PC-3 (cell line): ENCODE results near the gene VPS13C. TPM values are rescaled to one million over a fixed set of nuclear protein-coding genes. Genes with fewer than 3 reads are reported as not detected.

ENCODE experiments used
- ATAC-seq: fragments of 200-7000 bp; cut with Tn5 transposase; 2 replicates; pipeline ENCODE4 v1.9.1; 2020; ENCODE audit warnings: mild to moderate bottlenecking, moderate library complexity
- BruUV-seq: library from RNA; stranded (reverse); fragments of 400-500 nt; replicated peaks from 2 replicates; lab custom pipeline; 2021; lab: Mats Ljungman, UMichigan
- CTCF ChIA-PET: fragments of 300-600 bp; sonication (Branson Sonifier 250); formaldehyde crosslinking; loops from one replicate; lab custom pipeline; 2022; ENCODE audit warnings: antibody characterized with exemption; lab: Charles Lee
- POLR2A ChIA-PET: fragments of 300-600 bp; sonication (Branson Sonifier 250); formaldehyde crosslinking; loops from one replicate; lab custom pipeline; 2022; ENCODE audit warnings: antibody characterized with exemption; ENCODE audit not compliant: unreplicated experiment; lab: Charles Lee
- DNase-seq: peaks from one replicate; pipeline ENCODE4 v3.0.0-alpha.2; 2015
- H2AFZ ChIP-seq: fragments of 300-600 bp; sonication (generic); 2 replicates; pipeline ENCODE4 v1.6.0; 2016; ENCODE audit warnings: antibody characterized with exemption, low read length
- H3F3A ChIP-seq: fragments of 300-600 bp; sonication (generic); one replicate; pipeline ENCODE4 v1.6.0; 2017; ENCODE audit warnings: antibody characterized with exemption, low read length, control low read depth, mild to moderate bottlenecking; ENCODE audit not compliant: unreplicated experiment
- H3K27ac ChIP-seq: fragments of 300-600 bp; sonication (generic); 2 replicates; pipeline ENCODE4 v1.5.1; 2016; ENCODE audit warnings: mild to moderate bottlenecking, low read length
- H3K27me3 ChIP-seq: fragments of 300-600 bp; sonication (generic); 2 replicates; pipeline ENCODE4 v1.6.1; 2016; ENCODE audit warnings: low read length, mixed read lengths
- H3K36me3 ChIP-seq: fragments of 300-600 bp; sonication (generic); 2 replicates; pipeline ENCODE4 v1.6.1; 2016; ENCODE audit warnings: low read depth, mixed run types, low read length, mixed read lengths
- H3K4me1 ChIP-seq: fragments of 300-600 bp; sonication (generic); 2 replicates; pipeline ENCODE4 v1.5.1; 2016; ENCODE audit warnings: low read length; ENCODE audit not compliant: insufficient read depth
- H3K4me2 ChIP-seq: fragments of 300-600 bp; sonication (generic); 2 replicates; pipeline ENCODE4 v1.6.0; 2016; ENCODE audit warnings: low read length
- H3K4me3 ChIP-seq: fragments of 300-600 bp; sonication (generic); 2 replicates; pipeline ENCODE4 v1.5.1; 2016; ENCODE audit warnings: mild to moderate bottlenecking, low read length, mixed read lengths
- H3K79me2 ChIP-seq: fragments of 300-600 bp; sonication (generic); 2 replicates; pipeline ENCODE4 v1.6.1; 2017; ENCODE audit warnings: low read length, mixed read lengths
- H3K9ac ChIP-seq: fragments of 300-600 bp; sonication (generic); 2 replicates; pipeline ENCODE4 v1.6.0; 2016; ENCODE audit warnings: mild to moderate bottlenecking, low read length
- H3K9me2 ChIP-seq: fragments of 300-600 bp; sonication (generic); replicated peaks from 2 replicates; pipeline ENCODE4 v1.6.1; 2016; ENCODE audit warnings: mixed run types, low read length, mixed read lengths
- H3K9me3 ChIP-seq: fragments of 300-600 bp; sonication (generic); 2 replicates; pipeline ENCODE4 v1.6.1; 2016; ENCODE audit warnings: low read length, mixed read lengths
- H4K20me1 ChIP-seq: fragments of 300-600 bp; sonication (generic); 2 replicates; pipeline ENCODE4 v1.6.1; 2016; ENCODE audit warnings: low read length, mixed read lengths
- EZH2 ChIP-seq: fragments of 300-600 bp; sonication (generic); IDR thresholded peaks from one replicate; pipeline ENCODE4 v1.6.1; 2017; ENCODE audit warnings: antibody characterized with exemption, mild to moderate bottlenecking, low read length; ENCODE audit not compliant: unreplicated experiment
- EZH2phosphoT487 ChIP-seq: fragments of 300-600 bp; sonication (generic); IDR thresholded peaks from 2 replicates; pipeline ENCODE4 v1.6.1; 2018; ENCODE audit warnings: mild to moderate bottlenecking, antibody characterized with exemption, low read length, borderline replicate concordance
- intact Hi-C: fragments of 100-400 bp; cut with micrococcal nuclease; formaldehyde crosslinking; loops from 2 replicates; pipeline ENCODE4 v1.9.0; 2023
- total RNA-seq: library from RNA; depleted of rRNA; stranded (reverse); fragments of >200 nt; gene quantifications from 2 replicates; pipeline ENCODE4 v1.2.3, GENCODE V29; 2014
- TF ChIP-seq, protein P1 (sequence below): fragments of 300-600 bp; sonication (generic); conservative IDR thresholded peaks from 2 replicates; pipeline ENCODE4 v1.5.1; 2017; ENCODE audit warnings: antibody characterized with exemption, low read depth, mild to moderate bottlenecking, low read length

VPS13C gene
- total RNA-seq, 1 experiment from 2014 or later = 11.4 TPM

DNA sequence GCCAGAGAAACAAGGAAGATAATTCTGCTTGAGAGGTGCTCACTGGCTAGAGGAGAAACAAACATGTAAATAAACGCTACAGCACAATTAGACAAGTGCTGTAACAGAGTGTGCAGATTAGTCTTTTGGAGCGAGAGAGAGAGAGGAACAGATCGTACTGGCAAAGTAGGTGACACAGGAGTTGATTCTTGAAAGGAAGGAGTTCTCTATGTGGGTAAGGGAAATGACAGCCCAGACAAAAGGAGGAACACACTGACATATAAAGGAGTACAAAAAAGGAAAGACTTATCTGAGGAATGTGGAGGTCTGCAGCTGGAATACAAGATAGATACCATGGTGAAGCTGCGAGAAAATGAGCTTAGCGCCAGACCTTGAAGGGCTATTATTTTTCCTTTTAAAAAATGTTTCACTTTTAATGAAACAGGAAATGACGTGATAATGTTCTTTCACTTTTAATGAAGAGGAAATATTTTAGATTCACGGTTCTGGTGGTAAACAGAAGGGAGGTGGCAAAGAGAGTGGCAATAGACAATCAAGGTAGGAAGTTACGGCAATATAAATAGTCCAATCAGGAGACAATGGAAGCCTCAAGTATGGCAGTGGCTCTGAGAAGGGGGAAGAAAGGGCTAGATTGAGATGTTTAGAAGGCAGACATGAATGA, 202.9 kb downstream of the VPS13C start:
- ChIA-PET POLR2A (no interaction called here), CTCF (interaction anchor here (0.6 kb wide), 1 partner anchor 29 kb away, joined by 3 read pairs; no protein-coding TSS in a partner anchor)
- Histone ChIP-seq H3K36me3 (no peaks in the 10 kb centered on the region), H3K9me3 (no peaks in the 10 kb centered on the region), H4K20me1 (no peaks in the 10 kb centered on the region), H3K27ac (no peak overlapping the region), H3K79me2 (no peaks in the 10 kb centered on the region), H3K9me2 (no peaks in the 10 kb centered on the region), H3K4me3 (no peak overlapping the region), H3F3A (no peaks in the 10 kb centered on the region), H2AFZ (no peak overlapping the region), H3K4me1 (no peaks in the 10 kb centered on the region), H3K27me3 (no peaks in the 10 kb centered on the region), H3K9ac (no peak overlapping the region), H3K4me2 (no peak overlapping the region)
- BruUV-seq = no TSS peak
- ATAC-seq = no peak
- intact Hi-C loops = no loop called here
- TF ChIP-seq EZH2 (no peak), EZH2phosphoT487 (no peak)
- TF ChIP-seq, protein P1, sequence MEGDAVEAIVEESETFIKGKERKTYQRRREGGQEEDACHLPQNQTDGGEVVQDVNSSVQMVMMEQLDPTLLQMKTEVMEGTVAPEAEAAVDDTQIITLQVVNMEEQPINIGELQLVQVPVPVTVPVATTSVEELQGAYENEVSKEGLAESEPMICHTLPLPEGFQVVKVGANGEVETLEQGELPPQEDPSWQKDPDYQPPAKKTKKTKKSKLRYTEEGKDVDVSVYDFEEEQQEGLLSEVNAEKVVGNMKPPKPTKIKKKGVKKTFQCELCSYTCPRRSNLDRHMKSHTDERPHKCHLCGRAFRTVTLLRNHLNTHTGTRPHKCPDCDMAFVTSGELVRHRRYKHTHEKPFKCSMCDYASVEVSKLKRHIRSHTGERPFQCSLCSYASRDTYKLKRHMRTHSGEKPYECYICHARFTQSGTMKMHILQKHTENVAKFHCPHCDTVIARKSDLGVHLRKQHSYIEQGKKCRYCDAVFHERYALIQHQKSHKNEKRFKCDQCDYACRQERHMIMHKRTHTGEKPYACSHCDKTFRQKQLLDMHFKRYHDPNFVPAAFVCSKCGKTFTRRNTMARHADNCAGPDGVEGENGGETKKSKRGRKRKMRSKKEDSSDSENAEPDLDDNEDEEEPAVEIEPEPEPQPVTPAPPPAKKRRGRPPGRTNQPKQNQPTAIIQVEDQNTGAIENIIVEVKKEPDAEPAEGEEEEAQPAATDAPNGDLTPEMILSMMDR = no peak
- DNase-seq = no peak

DNA sequence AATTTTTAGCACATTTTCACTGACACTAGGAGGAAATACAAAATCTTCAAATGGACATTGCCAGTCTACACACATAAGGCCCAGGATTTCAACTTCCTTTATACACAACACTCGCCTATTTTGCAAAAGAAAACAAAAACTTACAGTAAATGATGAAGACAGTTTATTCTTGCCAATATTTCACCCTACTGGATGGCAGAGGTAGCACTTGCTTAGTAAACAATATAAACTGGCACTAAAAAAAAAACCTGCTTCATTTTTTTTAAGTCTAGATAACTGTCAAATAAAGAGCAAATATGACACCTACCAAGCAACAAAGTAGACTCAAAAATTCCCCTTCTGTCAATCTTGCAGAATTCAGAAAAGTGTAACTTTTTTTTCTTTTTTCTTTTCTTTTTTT, 204.0 kb downstream of the VPS13C start:
- H3K9ac ChIP-seq = no peak overlapping the region
- intact Hi-C loops = no loop called here
- H3K36me3 ChIP-seq = no peaks in the 10 kb centered on the region
- no peak overlapping the region for H3K4me3 ChIP-seq
- no peaks in the 10 kb centered on the region for H3K27me3 ChIP-seq
- H2AFZ ChIP-seq = no peak overlapping the region
- ATAC-seq = no peak
- TF ChIP-seq EZH2 = no peak
- H3K4me2 ChIP-seq = no peak overlapping the region
- ChIA-PET CTCF (interaction anchor here (0.6 kb wide), 1 partner anchor 28 kb away, joined by 3 read pairs; no protein-coding TSS in a partner anchor), POLR2A (no interaction called here)
- no peak for DNase-seq
- H3K79me2 ChIP-seq = no peaks in the 10 kb centered on the region
- H3K9me2 ChIP-seq = no peaks in the 10 kb centered on the region
- H3F3A ChIP-seq = no peaks in the 10 kb centered on the region
- no TSS peak for BruUV-seq
- no peak overlapping the region for H3K27ac ChIP-seq
- no peaks in the 10 kb centered on the region for H4K20me1 ChIP-seq
- H3K4me1 ChIP-seq = no peaks in the 10 kb centered on the region
- no peaks in the 10 kb centered on the region for H3K9me3 ChIP-seq

DNA sequence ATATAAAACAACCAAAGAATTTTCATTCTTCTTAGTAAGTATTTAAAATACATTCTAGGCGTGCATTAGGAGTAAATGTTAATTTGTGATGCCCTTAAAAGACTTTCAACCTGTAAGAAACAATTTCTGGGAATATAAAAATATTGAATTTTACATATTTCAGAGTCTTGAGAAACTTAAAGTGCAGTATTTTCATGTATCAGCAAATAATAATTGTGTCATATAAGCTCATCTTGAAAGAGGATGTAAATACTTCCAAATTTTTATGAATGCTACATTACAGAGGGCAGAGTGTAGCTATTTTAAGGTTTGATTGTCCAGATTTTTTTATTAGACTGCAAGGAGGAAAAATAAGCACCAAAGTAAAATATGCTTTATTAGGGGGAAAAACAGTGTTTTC, 207.1 kb downstream of the VPS13C start:
- no peak overlapping the region for H3K9ac ChIP-seq
- BruUV-seq = no TSS peak
- H3K9me2 ChIP-seq = no peaks in the 10 kb centered on the region
- no peaks in the 10 kb centered on the region for H3F3A ChIP-seq
- H3K36me3 ChIP-seq = no peaks in the 10 kb centered on the region
- H3K4me2 ChIP-seq = no peak overlapping the region
- H3K27me3 ChIP-seq = no peaks in the 10 kb centered on the region
- H4K20me1 ChIP-seq = no peaks in the 10 kb centered on the region
- no peaks in the 10 kb centered on the region for H3K9me3 ChIP-seq
- H3K4me1 ChIP-seq = no peaks in the 10 kb centered on the region
- no peaks in the 10 kb centered on the region for H3K79me2 ChIP-seq
- no peak overlapping the region for H3K27ac ChIP-seq
- H3K4me3 ChIP-seq = no peak overlapping the region
- CTCF ChIA-PET = no interaction called here
- ATAC-seq (no peak), DNase-seq (no peak)
- POLR2A ChIA-PET = no interaction called here
- no peak overlapping the region for H2AFZ ChIP-seq
- intact Hi-C loops = no loop called here
- no peak for TF ChIP-seq EZH2phosphoT487
- TF ChIP-seq, protein P1 = no peak
- TF ChIP-seq EZH2 = no peak
